ENCODE results near the gene LBHD2.
"Not testable (repeated sequence)": the region's sequence is repeated elsewhere in the genome, so short reads cannot be mapped to it uniquely, and the experiment has no call there.

The LBHD2 gene

DNA sequence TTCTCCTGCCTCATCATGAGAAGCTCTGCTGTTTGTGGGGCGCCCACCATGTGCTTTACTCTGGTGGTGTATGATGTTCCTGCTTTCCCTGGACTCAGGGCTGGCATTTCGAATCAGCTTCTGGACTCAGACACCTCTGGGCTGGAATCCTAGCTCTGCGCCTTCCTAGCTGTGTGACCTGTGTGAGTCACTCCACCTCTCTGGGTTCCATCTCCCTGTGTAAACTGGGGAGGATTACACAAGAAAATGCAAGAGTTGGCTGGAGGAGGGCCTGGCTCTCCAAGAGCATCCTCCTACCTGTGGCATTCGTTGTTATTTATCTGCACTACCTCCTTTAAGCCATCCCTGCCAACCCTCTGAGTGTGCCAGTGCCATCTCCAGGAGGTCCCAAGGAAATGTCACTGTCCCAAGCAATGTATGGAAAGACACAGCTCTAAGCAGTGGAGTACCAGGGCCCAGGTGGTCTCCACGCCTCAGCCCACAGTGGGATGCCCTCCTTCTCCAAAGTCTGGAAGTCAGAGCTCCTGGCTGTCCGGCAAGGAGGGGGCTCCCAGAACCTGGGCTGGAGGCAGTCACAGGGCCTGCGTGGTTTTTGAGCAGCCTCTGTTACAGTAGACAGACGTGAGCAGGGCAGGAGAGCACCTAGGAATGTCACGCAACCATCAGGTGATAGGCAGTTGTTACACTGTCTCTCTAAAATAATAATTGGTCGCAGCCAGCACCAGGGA lies 32.0 kb downstream of the LBHD2 start:
- no peaks in the 10 kb centered on the region for H3K79me2 ChIP-seq (ENCODE audit: control insufficient read depth, insufficient read depth, low read length, poor library complexity)

GRCh38 chr14:103116636-103117035 lies 32.6 kb downstream of the LBHD2 start:
- H3K4me3 ChIP-seq (ENCODE audit: low read depth, low read length): no peak overlapping the region
- WGBS (ENCODE audit: extremely low coverage, insufficient coverage, insufficient read length): no CpG with 5 or more reads among the region's 17 CpGs
- H3K4me2 ChIP-seq (ENCODE audit: low read length): no peak overlapping the region
- H3K27me3 ChIP-seq (ENCODE audit: insufficient read depth, low read length): no peaks in the 10 kb centered on the region
- no peaks in the 10 kb centered on the region for H3K79me2 ChIP-seq (ENCODE audit: control insufficient read depth, insufficient read depth, low read length, poor library complexity)
- H4K91ac ChIP-seq (ENCODE audit: low read depth, low read length): no peak overlapping the region
- H3K27ac ChIP-seq (ENCODE audit: low read depth, low read length): no peak overlapping the region
- no peaks in the 10 kb centered on the region for H3K79me1 ChIP-seq (ENCODE audit: low read length)
- no peak overlapping the region for H2AFZ ChIP-seq (ENCODE audit: insufficient read depth, low read length, poor library complexity)
- no peak overlapping the region for H3K14ac ChIP-seq (ENCODE audit: low read length)
- H3K36me3 ChIP-seq (ENCODE audit: control insufficient read depth in 1 of 2, insufficient read depth in 2 of 2, low read length in 2 of 2): no peaks in the 10 kb centered on the region
- H3K23ac ChIP-seq (ENCODE audit: low read length): no peak overlapping the region
- peak in 1 of 2 donors; percentile 34 for DNase-seq
- H3K4me1 ChIP-seq (ENCODE audit: control insufficient read depth in 1 of 2, insufficient read depth in 2 of 2, low read length in 2 of 2): peaks cover 2 to 6% of the 10 kb centered on the region in 2 experiments
- no peak overlapping the region for H2BK5ac ChIP-seq (ENCODE audit: low read depth, low read length, poor library complexity)
- no peak overlapping the region for H2BK12ac ChIP-seq (ENCODE audit: low read length)
- no peak overlapping the region for H3K9ac ChIP-seq (ENCODE audit: low read length)
- no peak overlapping the region for H2BK120ac ChIP-seq (ENCODE audit: insufficient read depth, low read length, poor library complexity)
- no peak overlapping the region for H4K8ac ChIP-seq (ENCODE audit: low read depth, low read length)
- H2AK5ac ChIP-seq (ENCODE audit: low read length): no peak overlapping the region
- H3K4ac ChIP-seq (ENCODE audit: low read depth, low read length): no peak overlapping the region
- H3K9me3 ChIP-seq (ENCODE audit: insufficient read depth, low read depth, low read length): no peaks in the 10 kb centered on the region
- H4K12ac ChIP-seq (ENCODE audit: low read depth, low read length): no peak overlapping the region
- H3K18ac ChIP-seq (ENCODE audit: low read length): no peak overlapping the region

More for the DNA sequence above, 32.0 kb downstream of the LBHD2 start:
- H3K9me3 ChIP-seq (ENCODE audit: insufficient read depth, low read depth, low read length): no peaks in the 10 kb centered on the region
- H3K27ac ChIP-seq (ENCODE audit: low read depth, low read length): no peak overlapping the region
- no peak overlapping the region for H3K23ac ChIP-seq (ENCODE audit: low read length)
- H3K18ac ChIP-seq (ENCODE audit: low read length): no peak overlapping the region
- H2AK5ac ChIP-seq (ENCODE audit: low read length): no peak overlapping the region
- no peak overlapping the region for H2BK120ac ChIP-seq (ENCODE audit: insufficient read depth, low read length, poor library complexity)
- H4K91ac ChIP-seq (ENCODE audit: low read depth, low read length): no peak overlapping the region
- H3K36me3 ChIP-seq (ENCODE audit: control insufficient read depth in 1 of 2, insufficient read depth in 2 of 2, low read length in 2 of 2): no peaks in the 10 kb centered on the region
- H3K14ac ChIP-seq (ENCODE audit: low read length): no peak overlapping the region
- WGBS (ENCODE audit: extremely low coverage, insufficient coverage, insufficient read length): no CpG with 5 or more reads among the region's 10 CpGs
- H4K8ac ChIP-seq (ENCODE audit: low read depth, low read length): no peak overlapping the region
- peak; percentile 75 to 86 for DNase-seq
- no peak overlapping the region for H2BK5ac ChIP-seq (ENCODE audit: low read depth, low read length, poor library complexity)
- H2AFZ ChIP-seq (ENCODE audit: insufficient read depth, low read length, poor library complexity): no peak overlapping the region
- no peak overlapping the region for H4K12ac ChIP-seq (ENCODE audit: low read depth, low read length)
- no peak overlapping the region for H3K4me2 ChIP-seq (ENCODE audit: low read length)
- H3K9ac ChIP-seq (ENCODE audit: low read length): no peak overlapping the region
- no peak overlapping the region for H3K4me3 ChIP-seq (ENCODE audit: low read depth, low read length)
- no peaks in the 10 kb centered on the region for H3K27me3 ChIP-seq (ENCODE audit: insufficient read depth, low read length)
- H3K4ac ChIP-seq (ENCODE audit: low read depth, low read length): no peak overlapping the region
- no peak overlapping the region for H2BK12ac ChIP-seq (ENCODE audit: low read length)
- peaks cover 7 to 12% of the 10 kb centered on the region in 2 experiments for H3K4me1 ChIP-seq (ENCODE audit: control insufficient read depth in 1 of 2, insufficient read depth in 2 of 2, low read length in 2 of 2)
- H3K79me1 ChIP-seq (ENCODE audit: low read length): peaks cover 4% of the 10 kb centered on the region

DNA sequence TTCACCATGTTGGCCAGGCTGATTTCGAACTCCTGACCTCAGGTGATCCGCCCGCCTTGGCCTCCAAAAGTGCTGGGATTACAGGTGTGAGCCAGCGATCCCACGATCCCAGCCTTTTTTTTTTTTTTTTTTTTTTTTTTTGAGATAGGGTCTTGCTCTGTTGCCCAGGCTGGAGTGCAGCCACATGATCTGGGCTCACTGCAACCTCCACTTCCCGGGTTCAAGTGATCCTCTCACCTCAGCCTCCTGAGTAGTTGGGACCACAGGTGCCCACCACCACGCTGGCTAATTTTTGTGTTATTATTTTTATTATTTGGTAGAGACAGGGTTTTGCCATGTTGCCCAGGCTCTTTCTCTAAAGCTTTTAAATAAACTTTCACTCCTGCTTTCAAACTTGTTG lies 33.5 kb downstream of the LBHD2 start:
- H3K23ac ChIP-seq (ENCODE audit: low read length); H3K18ac ChIP-seq (ENCODE audit: low read length); H2BK12ac ChIP-seq (ENCODE audit: low read length); H3K9ac ChIP-seq (ENCODE audit: low read length); DNase-seq; H4K8ac ChIP-seq (ENCODE audit: low read depth, low read length); H3K4ac ChIP-seq (ENCODE audit: low read depth, low read length); H3K14ac ChIP-seq (ENCODE audit: low read length); H3K36me3 ChIP-seq (ENCODE audit: control insufficient read depth in 1 of 2, insufficient read depth in 2 of 2, low read length in 2 of 2); H2AFZ ChIP-seq (ENCODE audit: insufficient read depth, low read length, poor library complexity); H4K12ac ChIP-seq (ENCODE audit: low read depth, low read length); H3K4me2 ChIP-seq (ENCODE audit: low read length); H3K79me1 ChIP-seq (ENCODE audit: low read length); H3K9me3 ChIP-seq (ENCODE audit: insufficient read depth, low read depth, low read length); H2BK120ac ChIP-seq (ENCODE audit: insufficient read depth, low read length, poor library complexity); H3K4me3 ChIP-seq (ENCODE audit: low read depth, low read length); H3K4me1 ChIP-seq (ENCODE audit: control insufficient read depth in 1 of 2, insufficient read depth in 2 of 2, low read length in 2 of 2); H4K91ac ChIP-seq (ENCODE audit: low read depth, low read length); H3K27me3 ChIP-seq (ENCODE audit: insufficient read depth, low read length); H2AK5ac ChIP-seq (ENCODE audit: low read length); H2BK5ac ChIP-seq (ENCODE audit: low read depth, low read length, poor library complexity); H3K27ac ChIP-seq (ENCODE audit: low read depth, low read length); H3K79me2 ChIP-seq (ENCODE audit: control insufficient read depth, insufficient read depth, low read length, poor library complexity): not testable (repeated sequence)
- WGBS (ENCODE audit: extremely low coverage, insufficient coverage, insufficient read length): no CpG with 5 or more reads among the region's 7 CpGs

DNA sequence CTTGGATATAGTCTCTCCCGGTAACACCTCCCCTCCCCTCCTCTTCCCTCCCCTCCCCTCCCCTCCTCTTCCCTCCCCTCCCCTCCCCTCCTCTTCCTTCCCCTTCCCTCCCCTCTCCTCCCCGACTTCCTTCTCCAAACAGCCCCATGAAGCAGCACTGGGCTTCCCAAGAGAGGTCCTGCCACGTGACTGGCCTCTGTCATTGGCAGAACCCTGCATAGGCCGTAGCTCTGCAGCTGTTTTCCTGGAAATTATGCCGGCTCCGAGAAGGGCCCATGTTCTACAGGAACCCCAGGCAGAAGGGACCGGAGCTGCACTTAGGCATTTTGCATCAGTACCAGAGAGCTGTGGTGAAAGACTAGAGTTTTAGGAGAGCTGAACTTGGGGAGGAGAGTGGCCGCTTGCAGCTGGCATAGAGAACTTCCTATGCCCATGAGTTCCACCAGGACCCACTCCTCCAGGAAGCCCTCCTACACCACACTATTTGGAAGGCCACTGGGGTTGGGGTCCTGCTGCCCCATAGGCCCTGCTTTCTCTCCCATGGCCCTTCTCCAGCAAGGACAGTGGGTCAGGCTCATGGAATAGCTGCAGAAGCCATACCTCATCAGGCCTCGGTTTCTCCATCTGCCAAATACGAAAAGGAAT lies 34.1 kb downstream of the LBHD2 start:
- H2BK5ac ChIP-seq (ENCODE audit: low read depth, low read length, poor library complexity): no peak overlapping the region
- no peak overlapping the region for H2AK5ac ChIP-seq (ENCODE audit: low read length)
- no peak overlapping the region for H3K18ac ChIP-seq (ENCODE audit: low read length)
- peaks cover 7 to 10% of the 10 kb centered on the region in 2 experiments for H3K4me1 ChIP-seq (ENCODE audit: control insufficient read depth in 1 of 2, insufficient read depth in 2 of 2, low read length in 2 of 2)
- peaks cover 2% of the 10 kb centered on the region for H3K79me1 ChIP-seq (ENCODE audit: low read length)
- no peak overlapping the region for H3K27ac ChIP-seq (ENCODE audit: low read depth, low read length)
- no peaks in the 10 kb centered on the region for H3K9me3 ChIP-seq (ENCODE audit: insufficient read depth, low read depth, low read length)
- H4K12ac ChIP-seq (ENCODE audit: low read depth, low read length): no peak overlapping the region
- H3K14ac ChIP-seq (ENCODE audit: low read length): no peak overlapping the region
- H3K4ac ChIP-seq (ENCODE audit: low read depth, low read length): no peak overlapping the region
- no peak overlapping the region for H3K23ac ChIP-seq (ENCODE audit: low read length)
- no peak overlapping the region for H3K4me2 ChIP-seq (ENCODE audit: low read length)
- H3K79me2 ChIP-seq (ENCODE audit: control insufficient read depth, insufficient read depth, low read length, poor library complexity): no peaks in the 10 kb centered on the region
- peaks cover 3% of the 10 kb centered on the region for H3K27me3 ChIP-seq (ENCODE audit: insufficient read depth, low read length)
- H3K36me3 ChIP-seq (ENCODE audit: control insufficient read depth in 1 of 2, insufficient read depth in 2 of 2, low read length in 2 of 2): no peaks in the 10 kb centered on the region
- H2BK12ac ChIP-seq (ENCODE audit: low read length): no peak overlapping the region
- WGBS (ENCODE audit: extremely low coverage, insufficient coverage, insufficient read length): no CpG with 5 or more reads among the region's 10 CpGs
- no peak overlapping the region for H3K9ac ChIP-seq (ENCODE audit: low read length)
- no peak overlapping the region for H3K4me3 ChIP-seq (ENCODE audit: low read depth, low read length)
- no peak overlapping the region for H4K91ac ChIP-seq (ENCODE audit: low read depth, low read length)
- no peak for DNase-seq
- no peak overlapping the region for H2AFZ ChIP-seq (ENCODE audit: insufficient read depth, low read length, poor library complexity)
- no peak overlapping the region for H2BK120ac ChIP-seq (ENCODE audit: insufficient read depth, low read length, poor library complexity)
- no peak overlapping the region for H4K8ac ChIP-seq (ENCODE audit: low read depth, low read length)

All from trophoblast cell (in vitro differentiated cells and primary cell).